HG03025 (cell line): ENCODE results near the gene DIP2A.
"Not testable (repeated sequence)": the region's sequence is repeated elsewhere in the genome, so short reads cannot be mapped to it uniquely, and the experiment has no call there.

Experiments
- ATAC-seq: cut with Tn5 transposase; IDR thresholded peaks from one replicate; pipeline ENCODE4 v1.9.1; 2021; ENCODE audit warnings: mild to moderate bottlenecking, moderate library complexity; ENCODE audit not compliant: unreplicated experiment, low FRiP score

Gene DIP2A

DNA sequence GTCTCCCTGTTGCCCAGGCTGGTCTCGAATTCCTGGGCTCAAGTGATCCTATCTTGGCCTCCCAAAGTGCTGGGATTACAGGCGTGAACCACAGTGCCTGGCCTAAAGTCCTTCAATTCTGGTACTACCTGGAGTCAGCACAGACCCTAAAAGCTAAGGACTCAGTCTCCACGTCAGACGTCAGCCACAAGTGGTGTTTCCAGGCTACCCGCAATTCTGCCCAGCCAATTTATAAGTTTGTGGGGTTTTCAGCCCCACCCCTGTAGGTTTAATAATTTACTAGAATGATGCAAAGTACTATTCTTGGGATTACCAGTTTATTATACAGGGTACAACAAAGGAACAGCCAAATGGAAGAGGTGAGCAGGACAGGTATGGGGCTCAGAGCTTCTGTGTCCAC lies 10.6 kb upstream of the DIP2A start:
- ATAC-seq: no peak

DNA sequence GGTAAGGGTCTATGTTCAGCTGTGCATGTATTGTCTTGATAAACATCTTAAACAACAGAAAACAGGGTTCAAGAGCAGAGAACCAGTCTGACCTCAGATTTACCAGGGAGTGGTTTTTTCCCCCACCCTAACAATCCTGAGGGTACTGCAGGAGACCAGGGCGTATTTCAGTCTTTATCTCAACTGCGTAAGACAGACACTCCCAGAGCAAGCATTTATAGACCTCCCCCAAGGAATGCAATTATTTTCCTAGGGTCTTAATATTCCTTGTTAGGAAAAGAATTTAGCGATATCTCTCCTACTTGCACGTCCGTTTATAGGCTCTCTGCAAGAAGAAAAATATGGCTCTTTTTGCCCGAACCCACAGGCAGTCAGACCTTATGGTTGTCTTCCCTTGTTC lies 9.8 kb upstream of the DIP2A start:
- not testable (repeated sequence) for ATAC-seq

DNA sequence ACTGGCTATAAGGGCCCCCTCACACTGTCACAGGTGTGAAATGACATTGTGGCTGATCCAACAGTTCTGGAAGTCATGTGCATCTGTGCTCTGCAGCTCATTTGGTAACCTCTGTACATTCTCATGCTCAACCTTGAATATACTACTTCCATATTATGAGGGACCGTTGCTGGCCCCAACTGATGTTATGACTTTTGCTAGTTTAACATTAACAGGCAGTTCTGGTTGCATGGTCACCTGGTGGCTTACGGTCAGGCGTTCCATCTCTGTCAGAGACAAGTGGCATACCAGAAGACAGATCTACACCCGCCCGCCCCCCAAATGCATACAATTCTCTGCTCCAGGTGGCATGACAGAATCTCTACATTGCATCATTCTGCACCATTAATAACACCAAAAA lies 6.0 kb upstream of the DIP2A start:
- no peak for ATAC-seq

DNA sequence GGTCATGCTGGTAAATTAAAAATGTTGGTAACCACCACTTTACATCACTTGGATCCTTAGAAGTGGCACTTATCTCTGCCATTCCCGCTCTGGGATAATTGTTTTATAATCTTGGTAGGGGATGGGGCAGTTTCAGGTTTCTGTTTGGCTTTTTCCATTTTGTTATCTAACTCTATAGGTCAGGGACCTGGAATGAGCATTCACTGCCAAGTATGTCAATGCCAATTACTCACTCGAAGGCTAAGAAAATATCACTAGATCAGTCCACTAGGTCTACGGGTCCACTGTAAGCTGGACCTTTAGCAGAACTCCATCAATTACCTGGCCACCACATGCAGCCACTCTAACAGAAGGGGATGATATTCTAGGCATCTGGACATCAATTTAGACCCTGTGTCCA lies 4.5 kb upstream of the DIP2A start:
- ATAC-seq: no peak

DNA sequence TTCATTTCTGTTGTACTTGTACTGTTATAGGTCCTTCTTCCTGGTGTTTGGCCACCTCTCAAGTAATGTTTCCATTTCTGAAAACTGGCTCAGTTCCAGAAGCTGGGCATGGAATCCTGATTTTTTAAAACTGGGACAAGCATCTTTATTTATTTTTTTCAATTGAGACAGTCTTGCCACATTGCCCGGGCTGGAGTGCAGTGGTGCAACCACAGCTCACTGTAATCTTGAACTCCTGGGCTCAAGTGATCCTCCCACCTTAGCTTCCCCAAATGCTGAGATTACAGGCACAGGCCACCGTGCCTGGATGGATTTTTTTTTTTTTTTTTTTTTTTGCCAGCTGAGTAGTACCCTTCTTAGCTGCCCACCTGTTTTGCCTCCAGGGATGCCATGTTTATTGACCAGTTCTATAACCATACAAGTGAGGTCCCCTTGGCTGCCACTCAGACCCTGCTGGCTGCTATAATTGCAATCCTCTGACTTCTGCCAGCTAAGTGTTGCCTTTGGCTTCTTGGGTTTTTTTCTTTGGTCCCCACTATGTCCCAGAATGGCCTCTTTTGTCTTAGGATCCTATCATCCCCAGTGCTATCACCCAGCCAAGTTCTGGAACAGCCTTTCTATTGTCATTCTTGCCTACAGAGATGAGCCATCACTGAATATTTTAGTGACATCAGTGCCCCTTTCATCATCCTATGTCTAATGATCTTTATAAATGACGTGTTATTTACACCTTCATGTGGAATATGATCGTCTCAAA lies 3.9 kb upstream of the DIP2A start:
- no peak for ATAC-seq

DNA sequence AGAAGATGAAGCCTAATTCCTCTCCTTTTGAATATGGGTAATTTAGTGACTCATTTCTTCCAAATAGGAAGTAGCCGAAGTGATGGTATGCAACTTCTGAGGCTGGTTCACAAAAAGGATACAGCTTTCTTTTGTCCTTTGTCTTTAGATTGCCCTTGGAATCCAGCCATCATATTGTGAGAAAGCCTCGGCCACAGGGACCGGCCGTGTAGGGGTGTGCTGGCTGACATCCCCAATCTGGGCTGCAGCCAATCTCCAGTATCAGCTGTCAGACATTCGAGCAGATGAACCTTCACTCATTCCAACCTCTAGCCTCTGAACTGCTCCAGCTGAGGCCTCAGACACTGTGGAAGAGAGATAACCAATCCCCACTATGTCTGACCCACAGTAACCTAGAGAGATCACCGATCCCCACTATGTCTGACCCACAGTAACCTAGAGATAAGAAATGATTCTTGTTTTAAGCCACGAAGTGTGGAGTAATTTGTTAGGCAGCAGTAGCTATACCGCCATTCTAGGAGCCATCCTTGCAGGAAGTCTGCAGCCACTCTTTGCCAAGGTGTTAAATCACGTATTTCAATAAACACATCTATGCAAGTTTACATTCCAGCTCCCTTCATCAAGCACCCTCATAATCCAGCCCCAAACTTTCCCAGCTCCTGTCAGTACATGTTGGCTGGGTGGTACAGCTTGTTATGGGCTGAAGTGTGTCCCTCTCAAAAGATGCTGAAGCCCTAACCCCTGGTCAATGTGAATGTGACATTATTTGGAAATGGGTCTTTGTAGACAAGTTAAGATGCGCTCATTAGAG lies 2.9 kb upstream of the DIP2A start:
- no peak for ATAC-seq

DNA sequence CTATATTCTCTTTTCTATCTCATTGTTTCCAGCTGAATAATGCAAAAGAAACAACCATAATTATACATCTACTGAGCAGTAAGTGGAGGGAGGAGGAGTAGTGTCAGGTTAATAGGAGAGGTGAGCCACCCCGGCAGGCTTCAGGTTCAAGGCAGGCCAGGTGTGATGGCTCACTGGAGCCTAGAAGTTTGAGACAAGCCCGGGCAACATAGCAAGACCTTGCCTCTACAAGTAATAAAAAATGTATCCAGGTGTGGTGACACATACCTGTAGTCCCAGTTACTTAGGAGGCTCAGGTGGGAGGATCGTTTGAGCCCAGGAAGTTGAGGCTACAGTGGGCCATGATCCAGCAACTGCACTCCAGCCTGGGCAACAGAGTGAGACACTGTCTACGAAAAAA lies 1.9 kb upstream of the DIP2A start:
- ATAC-seq: no peak

DNA sequence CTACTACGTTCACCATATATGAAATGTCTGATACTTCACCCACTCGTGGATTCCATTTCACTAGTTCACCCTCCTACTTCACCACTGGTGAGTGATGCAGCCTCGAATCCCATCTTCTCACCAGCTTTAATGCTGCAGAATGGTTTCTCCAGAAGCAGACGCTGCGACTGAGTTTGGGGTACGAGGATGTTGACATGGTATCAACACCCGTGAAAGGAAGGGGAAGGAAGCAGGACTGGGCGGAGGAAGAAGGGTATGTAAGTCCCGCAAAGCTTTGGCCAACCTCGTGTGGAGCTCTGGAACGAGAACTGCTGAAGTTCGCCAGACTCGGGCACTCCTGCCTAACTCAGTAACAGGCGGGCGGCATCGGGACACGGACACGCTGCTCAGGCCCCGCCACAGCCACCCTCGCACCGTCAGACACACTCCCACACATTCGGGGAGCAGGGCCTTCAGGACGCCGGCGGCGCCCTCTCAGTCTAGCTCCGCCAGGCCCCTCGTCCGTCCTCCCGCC lies 833 bp upstream of the DIP2A start:
- peak; percentile 22 for ATAC-seq

DNA sequence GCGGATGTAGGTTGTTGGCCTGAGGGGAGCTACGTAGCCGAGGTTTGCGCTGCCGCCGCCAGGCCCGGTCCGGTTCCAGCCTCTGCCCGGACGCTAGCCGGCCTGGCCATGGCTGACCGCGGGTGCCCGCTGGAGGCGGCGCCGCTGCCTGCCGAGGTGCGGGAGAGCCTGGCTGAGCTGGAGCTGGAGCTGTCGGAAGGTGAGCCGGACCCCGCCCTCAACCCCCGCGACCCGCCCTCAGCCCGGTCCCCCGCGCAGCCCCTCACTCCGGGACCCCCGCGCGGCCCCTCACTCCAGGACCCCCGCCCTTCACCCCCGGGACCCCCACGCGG lies 299 bp downstream of the DIP2A start:
- ATAC-seq: no peak

DNA sequence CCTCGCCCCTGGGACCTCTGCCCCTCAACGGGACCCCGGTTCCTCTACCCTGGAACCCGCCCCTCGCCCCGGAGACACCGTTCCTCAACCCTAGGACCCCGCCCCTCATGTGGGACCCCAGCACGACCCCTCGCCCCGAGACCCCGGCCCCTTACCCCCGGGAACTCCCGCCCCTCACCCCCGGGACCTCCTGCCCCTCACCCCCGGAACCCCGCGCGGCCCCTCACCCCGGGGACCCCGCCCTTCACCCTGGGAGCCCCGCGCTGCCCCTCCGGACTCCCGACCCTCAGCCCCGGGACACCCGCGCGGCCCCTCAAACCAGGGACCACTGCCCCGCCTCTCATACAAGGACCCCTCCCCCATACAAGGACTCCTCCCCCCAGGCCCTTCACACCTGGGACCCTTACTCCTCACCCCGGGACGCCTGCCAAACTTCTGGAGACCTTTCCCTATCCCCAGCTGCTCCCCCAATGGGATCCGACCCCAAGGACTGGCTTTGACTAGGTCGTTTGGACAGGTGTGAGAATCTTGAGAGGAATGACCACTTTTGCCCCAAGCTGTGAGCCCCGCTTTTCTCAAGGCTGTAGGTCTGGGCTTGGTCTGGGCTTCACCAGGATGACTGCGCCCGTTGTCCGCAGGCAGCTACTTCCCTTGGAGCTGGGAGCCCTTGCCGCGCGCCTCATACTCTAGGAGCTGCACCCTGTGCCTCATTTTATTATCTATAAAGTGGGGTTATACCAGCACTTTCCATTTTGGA lies 843 bp downstream of the DIP2A start:
- no peak for ATAC-seq

DNA sequence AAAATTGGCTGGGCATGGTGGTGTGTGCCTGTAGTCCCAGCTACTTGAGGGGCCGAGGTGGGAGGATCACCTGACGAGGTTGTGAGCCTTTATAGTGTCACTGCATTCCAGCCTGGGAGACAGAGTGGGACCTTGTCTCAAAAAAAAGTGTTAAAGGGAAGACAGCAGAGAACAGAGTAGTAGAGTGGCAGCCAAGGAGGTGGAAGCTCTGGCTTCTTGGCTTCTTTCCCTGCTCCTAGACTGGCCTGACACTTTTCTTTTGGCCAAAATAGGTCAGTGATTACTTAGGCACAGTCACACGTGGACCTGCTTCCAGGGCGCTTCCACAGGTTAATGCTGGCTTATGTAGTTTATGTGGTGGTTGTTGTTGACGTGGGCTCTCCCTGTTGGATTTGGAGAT lies 3.2 kb downstream of the DIP2A start:
- no peak for ATAC-seq

DNA sequence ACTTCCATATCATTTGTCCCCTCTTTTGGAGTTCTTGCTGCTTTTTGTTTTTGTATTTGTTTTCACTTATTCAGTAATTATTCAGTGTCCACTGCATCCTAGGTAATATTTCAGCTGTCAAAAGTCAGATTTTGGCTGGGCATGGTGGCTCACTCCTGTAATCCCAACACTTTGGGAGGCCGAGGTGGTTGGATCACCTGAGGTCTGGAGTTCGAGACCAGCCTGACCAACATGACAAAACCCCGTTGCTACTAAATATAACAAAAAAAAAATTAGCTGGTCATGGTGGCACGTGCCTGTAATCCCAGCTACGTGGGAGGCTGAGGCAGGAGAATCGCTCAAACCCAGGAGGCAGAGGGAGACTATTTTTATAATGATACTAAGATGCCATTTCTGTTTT lies 6.5 kb downstream of the DIP2A start:
- not testable (repeated sequence) for ATAC-seq

DNA sequence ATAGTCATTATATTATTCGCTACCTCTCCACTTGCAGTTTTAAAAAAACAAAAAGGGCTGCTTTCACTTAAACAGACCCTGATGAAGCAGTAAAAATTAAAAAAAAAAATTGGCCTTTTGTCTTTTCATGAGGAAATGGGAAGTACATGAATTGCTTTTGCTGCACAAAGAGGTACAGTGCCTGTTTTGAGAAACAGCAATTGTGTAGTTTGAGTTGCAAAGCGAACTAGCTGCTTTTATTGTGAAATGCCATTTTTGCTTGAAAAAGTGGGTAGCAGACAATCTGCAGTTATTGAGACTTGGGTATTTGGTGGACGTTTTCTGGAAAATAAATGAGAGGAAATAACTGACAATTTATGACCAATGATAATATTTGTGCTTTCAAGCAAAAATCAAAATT lies 7.0 kb downstream of the DIP2A start:
- ATAC-seq: no peak

DNA sequence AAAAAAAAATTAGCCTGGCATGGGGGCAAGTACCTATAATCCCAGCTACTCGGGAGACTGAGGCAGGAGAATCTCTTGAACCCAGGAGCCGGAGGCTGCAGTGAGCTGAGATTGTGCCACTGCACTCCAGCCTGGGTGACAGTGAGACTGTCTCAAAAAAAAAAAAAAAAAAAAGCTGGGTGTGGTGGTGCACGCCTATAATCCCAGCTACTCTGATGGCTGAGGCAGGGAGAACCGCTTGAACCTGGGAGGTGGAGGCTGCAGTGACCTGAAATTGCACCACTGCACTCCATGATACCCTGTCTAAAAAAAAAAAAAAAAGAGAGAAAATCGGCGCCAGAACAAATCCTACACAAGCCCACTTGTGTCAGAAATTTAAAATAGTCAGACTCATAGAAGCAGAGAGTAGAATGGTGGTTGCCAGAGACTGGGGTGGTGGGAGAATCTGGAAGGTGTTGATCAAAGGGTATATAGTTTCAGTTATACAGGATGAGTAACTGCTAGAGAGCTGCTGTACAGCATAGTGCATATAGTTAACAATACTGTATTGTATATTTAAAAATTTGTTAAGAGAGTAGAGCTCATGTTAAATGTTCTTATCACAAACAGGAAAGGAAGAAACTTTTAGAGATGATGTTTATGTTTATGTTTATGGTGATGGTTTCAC lies 9.6 kb downstream of the DIP2A start:
- no peak for ATAC-seq

DNA sequence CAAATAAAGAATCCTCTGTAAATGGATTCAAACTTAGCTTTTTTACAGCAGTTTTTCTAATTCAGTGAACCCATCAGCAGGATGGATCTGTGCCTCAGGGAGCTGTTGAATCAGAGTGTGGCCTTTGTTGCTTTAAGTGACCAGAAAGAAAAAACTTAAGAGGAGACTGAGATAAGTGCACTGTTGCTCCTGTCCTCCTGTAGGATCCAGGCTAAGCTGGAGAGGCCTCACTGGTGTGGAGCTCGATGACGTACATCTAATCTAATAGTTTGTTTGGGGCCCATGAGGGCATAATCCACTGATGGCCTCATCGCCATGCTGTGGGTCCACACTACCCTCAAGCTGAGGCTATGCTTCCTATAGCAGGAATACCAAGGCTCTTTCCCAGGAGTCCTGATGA lies 10.6 kb downstream of the DIP2A start:
- ATAC-seq: no peak

DNA sequence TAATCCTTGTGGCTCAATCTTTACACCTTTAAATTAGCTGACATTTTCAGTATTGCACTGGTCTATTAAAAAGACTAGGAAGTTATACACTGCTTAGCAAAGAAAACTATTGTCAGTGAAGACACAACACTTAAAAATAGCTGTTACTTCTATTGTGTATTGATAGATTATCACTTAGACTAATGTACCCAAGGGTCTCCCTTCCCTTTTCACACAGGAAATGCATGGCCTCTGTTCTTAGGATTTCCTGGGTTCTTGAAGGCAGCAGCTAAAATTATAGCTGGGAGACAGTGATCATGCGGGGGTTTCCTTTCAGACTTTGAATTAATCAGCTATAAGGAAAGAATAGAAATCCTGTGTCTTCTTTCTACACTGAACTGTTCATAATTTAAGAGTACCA lies 12.8 kb downstream of the DIP2A start:
- ATAC-seq: no peak

DNA sequence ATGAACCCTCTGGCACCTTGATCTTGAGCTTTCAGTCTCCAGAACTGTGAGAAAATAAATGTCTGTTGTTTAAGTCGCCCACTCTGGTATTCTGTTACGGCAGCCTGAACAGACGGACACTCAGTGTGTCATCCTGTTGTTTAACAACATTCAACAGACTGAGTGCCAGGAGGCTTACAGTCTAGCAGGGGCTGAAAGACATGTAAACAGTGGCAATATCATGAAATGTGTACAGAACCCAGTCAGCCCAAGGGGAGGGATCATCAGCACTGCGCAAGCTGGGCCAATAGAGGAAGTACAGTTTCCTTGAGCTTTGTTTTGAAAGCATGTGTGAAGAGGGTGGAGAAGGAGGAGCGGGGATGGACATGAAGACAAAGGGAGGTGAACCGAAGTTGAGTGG lies 13.6 kb downstream of the DIP2A start:
- no peak for ATAC-seq

DNA sequence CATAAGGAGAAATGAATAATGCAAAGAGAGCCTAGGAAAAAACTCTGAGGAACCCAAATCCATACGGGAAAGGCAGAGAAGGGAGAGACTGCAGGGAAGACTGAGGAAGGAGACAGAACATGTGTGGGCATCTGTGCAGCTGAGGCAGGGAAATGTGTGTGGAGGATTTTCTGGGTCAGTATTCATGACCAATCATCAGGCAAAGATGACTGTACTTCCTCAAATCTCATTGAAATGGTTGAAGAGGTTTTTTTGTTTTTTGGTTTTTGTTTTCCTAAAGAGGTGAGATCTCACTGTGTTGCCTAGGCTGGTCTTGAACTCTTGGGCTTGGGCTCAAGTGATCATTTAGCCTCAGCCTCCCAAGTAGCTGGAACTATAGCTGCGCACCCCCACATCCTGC lies 15.7 kb downstream of the DIP2A start:
- no peak for ATAC-seq

DNA sequence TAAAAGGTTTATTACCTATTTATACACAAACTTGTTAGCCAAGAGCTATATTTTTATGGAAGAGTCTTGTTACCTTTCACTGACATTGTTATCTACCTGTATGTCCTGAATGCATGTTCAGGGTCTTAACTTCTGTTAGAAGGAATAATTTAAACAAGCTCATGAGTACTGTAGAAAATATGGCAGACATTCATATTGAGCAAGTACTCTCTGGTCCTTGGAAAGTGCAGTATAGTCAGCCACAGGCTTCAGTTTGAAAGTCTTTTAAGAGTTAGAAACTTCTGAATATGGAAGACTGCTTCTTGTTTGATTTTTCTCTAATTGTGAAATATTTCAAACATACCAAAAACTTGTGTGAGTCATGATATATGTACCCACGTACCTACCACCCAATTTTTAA lies 16.6 kb downstream of the DIP2A start:
- ATAC-seq: no peak

DNA sequence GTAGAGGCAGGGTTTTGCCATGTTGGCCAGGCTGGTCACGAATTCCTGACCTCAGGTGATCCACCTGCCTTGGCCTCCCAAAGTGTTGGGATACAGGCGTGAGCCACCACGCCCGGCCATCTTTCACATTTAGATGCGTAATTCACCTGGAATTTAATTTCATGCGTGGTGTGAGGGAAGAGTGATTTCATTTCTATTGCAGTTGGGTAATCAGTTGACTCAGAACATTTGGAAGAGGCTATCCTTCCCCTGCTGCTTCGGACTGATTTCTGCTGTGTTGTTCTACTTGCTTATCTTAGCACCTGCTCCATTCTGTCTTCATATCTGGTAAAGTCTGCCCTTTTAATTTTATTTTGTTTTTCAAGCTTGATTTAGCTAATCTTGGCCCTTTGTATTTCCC lies 19.1 kb downstream of the DIP2A start:
- no peak for ATAC-seq

DNA sequence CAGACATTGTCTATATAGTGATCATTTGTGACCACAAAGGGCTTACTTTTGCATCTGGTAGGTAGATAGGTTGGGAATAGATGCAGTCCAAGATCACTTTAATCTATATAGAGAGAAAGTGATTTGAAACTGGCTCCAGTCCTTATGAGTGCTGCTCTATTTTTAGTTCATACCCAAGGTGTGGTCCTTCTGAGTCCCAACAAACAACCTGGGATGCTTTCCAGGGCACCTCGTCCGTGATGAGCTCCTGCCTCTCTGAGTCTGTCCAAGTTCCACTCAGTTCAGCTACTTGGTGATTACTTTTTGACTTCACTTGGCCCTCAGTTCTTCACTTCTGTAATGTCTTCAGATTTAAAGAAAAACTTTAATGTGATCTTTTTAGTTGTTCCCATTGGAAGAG lies 20.2 kb downstream of the DIP2A start:
- ATAC-seq: no peak
